HepG2 (cell line): ENCODE measurements around the gene CTNNBL1. TPM values are rescaled to one million over a fixed set of nuclear protein-coding genes. Genes with fewer than 3 reads are reported as not detected.

ENCODE experiments used
- ATAC-seq: fragments of 200-7000 bp; cut with Tn5 transposase; 3 replicates; pipeline ENCODE4 v1.9.1; 2020; ENCODE audit warnings: mild to moderate bottlenecking, moderate library complexity
- BruUV-seq: library from RNA; stranded (reverse); fragments of 400-500 nt; replicated peaks from 2 replicates; lab custom pipeline; 2021; lab: Mats Ljungman, UMichigan
- CTCF ChIA-PET: fragments of 300-600 bp; formaldehyde crosslinking; extraction: SDS; loops from one replicate; lab custom pipeline; 2021; ENCODE audit warnings: low total read pairs, inconsistent platforms, low intra/inter-chr PET ratio; lab: Yijun Ruan, JAX
- POLR2A ChIA-PET: fragments of 350-600 bp; sonication (Branson Sonifier 250); formaldehyde crosslinking; loops from one replicate; lab custom pipeline; 2020; ENCODE audit warnings: antibody characterized with exemption, inconsistent platforms; lab: Yijun Ruan, JAX
- DNase-seq: peaks from one replicate; pipeline ENCODE4 v3.0.0-alpha.2; 2015; ENCODE audit warnings: low spot score
- FAIRE-seq: peaks from 3 replicates; lab custom pipeline; 2011; peaks lifted over from hg19 to GRCh38; lab: Jason Lieb, UNC
- H2AFZ ChIP-seq: one replicate; pipeline ENCODE4 v1.6.1; 2011; ENCODE audit warnings: low read length, inconsistent platforms
- H3K27ac ChIP-seq: fragments of 300-600 bp; 3 replicates; pipeline ENCODE4 v1.8.0; 2011; ENCODE audit warnings: mixed run types, mild to moderate bottlenecking, mixed read lengths, low read length, inconsistent platforms; ENCODE audit not compliant: insufficient read depth; ENCODE audit errors: extremely low read length
- H3K27me3 ChIP-seq, 2 experiments: fragments of 200-600 bp in 1 of 2; 2 replicates in 1 of 2; 3 replicates in 1 of 2; pipeline versions ENCODE4 v1.6.0 to v1.8.0; 2011; ENCODE audit warnings: low read length in 2 of 2, mild to moderate bottlenecking in 2 of 2, moderate library complexity in 2 of 2, inconsistent platforms in 1 of 2; ENCODE audit not compliant: insufficient read depth in 2 of 2, control insufficient read depth in 1 of 2
- H3K36me3 ChIP-seq, 2 experiments: fragments of 200-600 bp in 1 of 2; replicated peaks in 1 of 2; 2 replicates in 1 of 2; 3 replicates in 1 of 2; pipeline versions ENCODE4 v1.5.1 to v1.8.0; 2011; ENCODE audit warnings: low read length in 2 of 2, inconsistent platforms in 1 of 2; ENCODE audit not compliant: insufficient read depth in 2 of 2, control insufficient read depth in 1 of 2
- H3K4me1 ChIP-seq: 2 replicates; pipeline ENCODE4 v1.5.1; 2012; ENCODE audit warnings: low read length, inconsistent platforms; ENCODE audit not compliant: insufficient read depth
- H3K4me2 ChIP-seq: 2 replicates; pipeline ENCODE4 v1.6.0; 2011; ENCODE audit warnings: low read depth, low read length, inconsistent platforms
- H3K4me3 ChIP-seq, 3 experiments: fragments of 200-600 bp in 1 of 3; sonication (generic), shearing (Covaris generic) in 1 of 3; replicated peaks in 1 of 3; 2 replicates each; pipeline ENCODE4 v1.5.1; 2011 to 2016; ENCODE audit warnings: low read length in 3 of 3, inconsistent platforms in 2 of 3, low read depth in 2 of 3, mild to moderate bottlenecking in 2 of 3, control low read depth in 1 of 3, mixed read lengths in 1 of 3; ENCODE audit not compliant: insufficient read depth in 1 of 3
- H3K79me2 ChIP-seq: one replicate; pipeline ENCODE4 v1.6.1; 2011; ENCODE audit warnings: low read length, inconsistent platforms; ENCODE audit not compliant: insufficient read depth
- H3K9ac ChIP-seq: 2 replicates; pipeline ENCODE4 v1.6.0; 2011; ENCODE audit warnings: mild to moderate bottlenecking, low read depth, low read length, inconsistent platforms; ENCODE audit not compliant: insufficient read depth
- H3K9me3 ChIP-seq: 2 replicates; pipeline ENCODE4 v1.5.1; 2012; ENCODE audit warnings: mild to moderate bottlenecking, low read length
- H4K20me1 ChIP-seq: 2 replicates; pipeline ENCODE4 v1.6.0; 2011; ENCODE audit warnings: inconsistent platforms, mild to moderate bottlenecking, low read length, moderate library complexity; ENCODE audit not compliant: insufficient read depth
- CBX5 ChIP-seq: sonication (generic); formaldehyde crosslinking; IDR thresholded peaks from 2 replicates; pipeline ENCODE4 v1.4.0; 2020; ENCODE audit warnings: missing genetic modification reagents, borderline replicate concordance
- KDM1A ChIP-seq: IDR thresholded peaks from 2 replicates; pipeline ENCODE4 v1.6.1; 2016; ENCODE audit warnings: missing compliant biosample characterization
- KLF12 ChIP-seq: sonication (generic); formaldehyde crosslinking; IDR thresholded peaks from 2 replicates; pipeline ENCODE4 v1.4.0; 2020; ENCODE audit warnings: missing genetic modification reagents, borderline replicate concordance
- THYN1 ChIP-seq: sonication (generic); formaldehyde crosslinking; IDR thresholded peaks from 2 replicates; pipeline ENCODE4 v1.8.1; 2023; ENCODE audit warnings: low read depth, mild to moderate bottlenecking, moderate library complexity, missing genetic modification reagents, borderline replicate concordance
- ZMYM2 ChIP-seq: sonication (generic); formaldehyde crosslinking; IDR thresholded peaks from 2 replicates; pipeline ENCODE4 v1.8.0; 2022; ENCODE audit warnings: mild to moderate bottlenecking, missing genetic modification reagents
- ZNF292 ChIP-seq: sonication (generic); formaldehyde crosslinking; IDR thresholded peaks from 2 replicates; pipeline ENCODE4 v1.8.1; 2022; ENCODE audit warnings: mild to moderate bottlenecking, low read depth, missing genetic modification reagents, borderline replicate concordance
- ZNF337 ChIP-seq: sonication (generic); formaldehyde crosslinking; IDR thresholded peaks from 2 replicates; pipeline ENCODE4 v1.5.1; 2020; ENCODE audit warnings: missing genetic modification reagents, low read depth, mild to moderate bottlenecking, borderline replicate concordance
- ZNF720 ChIP-seq: sonication (generic); formaldehyde crosslinking; IDR thresholded peaks from 2 replicates; pipeline ENCODE4 v1.4.0; 2020; ENCODE audit warnings: missing genetic modification reagents
- WGBS: methylation state at CpG from one replicate; pipeline ENCODE4 v1.1.6; 2017; ENCODE audit warnings: low lambda C conversion rate; 5-methylcytosine and 5-hydroxymethylcytosine counted together
- in situ Hi-C: cut with HindIII; loops from 2 replicates; pipeline ENCODE4 v1.10.0; 2017; ENCODE audit warnings: low pct_unique_long_range_greater_than_20kb; ENCODE audit not compliant: extremely low pct_ligation_motif_present
- intact Hi-C: fragments of 100-400 bp; cut with micrococcal nuclease; formaldehyde crosslinking; loops from one replicate; pipeline ENCODE4 v1.10.0; 2022; ENCODE audit not compliant: unreplicated experiment
- polyA plus RNA-seq, 8 experiments: library from polyadenylated mRNA; depleted of rRNA in 3 of 8; stranded (reverse) in 7 of 8; unstranded in 1 of 8; fragments of >200 nt; fragmentation: Illumina TruSeq in 4 of 8; extraction: Trizol in 4 of 8; gene quantifications; 2 replicates each; pipeline versions ENCODE4 v1.2.1 to v1.2.3, GENCODE V29; 2011 to 2016; ENCODE audit warnings: low read depth in 4 of 8, missing spikeins in 1 of 8, mixed read lengths in 1 of 8; ENCODE audit not compliant: insufficient read depth in 1 of 8
- total RNA-seq, 5 experiments: library from RNA; depleted of rRNA; stranded (reverse); fragments of >200 nt; fragmentation: Illumina TruSeq; extraction: Trizol; gene quantifications; 2 replicates each; pipeline ENCODE4 v1.2.3, GENCODE V29; 2016; ENCODE audit warnings: low read depth in 1 of 5
- TF ChIP-seq, protein P1 (sequence below): sonication (generic); formaldehyde crosslinking; IDR thresholded peaks from 2 replicates; pipeline ENCODE4 v1.8.1; 2022; ENCODE audit warnings: mild to moderate bottlenecking, missing genetic modification reagents

The CTNNBL1 gene
- total and polyA plus RNA-seq, 2 of the 13 experiments (the other 11 are each of a cell fraction or from before 2014, with no cell fraction given) = 49.3 to 94.6 TPM

DNA sequence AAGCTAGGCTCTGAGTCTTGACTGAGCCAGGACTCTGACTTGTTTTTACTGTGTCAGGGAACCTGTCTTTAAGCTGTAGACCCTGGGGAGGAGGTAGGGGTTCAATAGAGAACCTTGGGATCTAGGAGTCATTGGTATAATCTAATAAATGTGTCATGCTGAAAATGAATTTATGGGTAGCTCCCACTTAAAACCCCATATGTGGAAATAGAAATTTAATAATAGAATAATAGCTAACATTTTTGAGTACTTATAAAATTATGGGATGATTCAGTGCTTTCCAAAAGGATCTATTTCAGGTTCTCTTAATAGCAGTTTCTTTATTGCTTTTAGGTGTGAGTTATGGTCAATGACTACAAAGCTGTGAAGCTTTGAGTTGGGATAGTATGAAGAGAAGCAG, 41.7 kb downstream of the CTNNBL1 start (continued):
- TF ChIP-seq THYN1 = no peak
- no peak for TF ChIP-seq KDM1A (CRISPR knock-in tag)
- TF ChIP-seq ZNF292 = no peak
- TF ChIP-seq, protein P1, sequence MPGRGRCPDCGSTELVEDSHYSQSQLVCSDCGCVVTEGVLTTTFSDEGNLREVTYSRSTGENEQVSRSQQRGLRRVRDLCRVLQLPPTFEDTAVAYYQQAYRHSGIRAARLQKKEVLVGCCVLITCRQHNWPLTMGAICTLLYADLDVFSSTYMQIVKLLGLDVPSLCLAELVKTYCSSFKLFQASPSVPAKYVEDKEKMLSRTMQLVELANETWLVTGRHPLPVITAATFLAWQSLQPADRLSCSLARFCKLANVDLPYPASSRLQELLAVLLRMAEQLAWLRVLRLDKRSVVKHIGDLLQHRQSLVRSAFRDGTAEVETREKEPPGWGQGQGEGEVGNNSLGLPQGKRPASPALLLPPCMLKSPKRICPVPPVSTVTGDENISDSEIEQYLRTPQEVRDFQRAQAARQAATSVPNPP (CRISPR knock-in tag) = no peak
- TF ChIP-seq ZNF720 (CRISPR knock-in tag) = no peak
- no peak for TF ChIP-seq ZNF337 (CRISPR knock-in tag)
- no peak for TF ChIP-seq ZMYM2 (CRISPR knock-in tag)

DNA sequence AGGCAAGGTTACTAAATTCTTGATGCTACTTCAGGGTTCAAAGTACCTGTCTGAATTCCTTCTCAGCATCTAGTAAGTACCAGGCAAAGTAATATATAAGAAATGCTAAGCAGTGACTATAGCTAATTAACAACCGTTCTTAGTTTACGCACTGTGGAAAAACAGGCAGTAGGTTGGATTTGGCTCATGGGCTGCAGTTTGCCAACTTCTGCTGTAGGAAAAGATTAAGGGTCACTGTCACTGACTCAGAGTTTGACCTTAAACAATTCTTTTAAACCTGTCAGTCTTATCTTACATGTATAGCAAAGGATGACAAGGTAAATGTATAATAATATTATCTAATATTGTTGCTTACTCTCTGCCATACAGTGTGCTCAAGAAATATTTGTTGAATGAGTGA, 42.3 kb downstream of the CTNNBL1 start:
- POLR2A ChIA-PET = no interaction called here
- intact Hi-C loops = no loop called here
- FAIRE-seq = no peak

More for the DNA sequence above, 42.3 kb downstream of the CTNNBL1 start:
- WGBS = 92% methylated on average over 2 of the region's 2 CpGs
- no peak for DNase-seq
- 0 out of 2 replicates have a peak, but pooled peaks have one; percentile 12 for TF ChIP-seq KLF12
- TF ChIP-seq CBX5 = no peak
- no peaks in the 10 kb centered on the region for H4K20me1 ChIP-seq
- no peak overlapping the region for H3K9ac ChIP-seq
- H3K27ac ChIP-seq = no peak overlapping the region
- no peak overlapping the region for H3K4me3 ChIP-seq
- no peak overlapping the region for H2AFZ ChIP-seq
- H3K9me3 ChIP-seq = no peaks in the 10 kb centered on the region
- no peaks in the 10 kb centered on the region for H3K27me3 ChIP-seq
- peaks cover 17% of the 10 kb centered on the region for H3K4me1 ChIP-seq
- no peaks in the 10 kb centered on the region for H3K79me2 ChIP-seq
- CTCF ChIA-PET = no interaction called here
- no peak overlapping the region for H3K4me2 ChIP-seq
- ATAC-seq = no peak
- BruUV-seq = no TSS peak
- H3K36me3 ChIP-seq = peaks cover 17 to 49% of the 10 kb centered on the region in 2 experiments
- in situ Hi-C loops = no loop called here
